NCI-H510A treated with DMSO at 0.1 percent for 48 hours (cell line): Measurements from ENCODE around the gene FBRSL1.

Experiments
- DNase-seq: peaks from one replicate; lab custom pipeline; 2025; lab: John Stamatoyannopoulos, UW

Gene FBRSL1

GRCh38 chr12:132483612-132484011, 6.3 kb upstream of the FBRSL1 start:
- no peak for DNase-seq

GRCh38 chr12:132484183-132484890, 5.6 kb upstream of the FBRSL1 start:
- no peak for DNase-seq

- no peak for DNase-seq
These were observed 5.0 kb upstream of the FBRSL1 start for GRCh38 chr12:132484891-132485441.

DNA sequence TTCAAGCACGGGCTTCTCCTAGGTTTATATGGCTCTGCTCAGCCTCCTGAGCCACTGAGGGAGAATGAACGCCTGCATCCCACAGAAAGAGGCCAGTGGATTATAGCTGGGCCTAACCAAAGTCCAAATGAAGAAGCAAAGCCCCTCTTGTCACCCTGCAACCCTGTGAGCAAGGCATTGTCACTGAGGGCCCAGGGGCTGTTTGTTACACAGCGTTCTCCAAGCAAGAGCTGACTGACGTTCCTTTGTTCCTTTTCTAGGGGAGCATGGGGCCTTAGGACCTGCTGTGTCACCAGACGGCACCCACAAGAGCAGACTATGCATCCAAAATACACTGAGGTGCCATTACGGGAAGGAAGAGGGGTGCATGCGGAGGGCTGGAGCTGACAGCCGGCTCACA, 4.3 kb upstream of the FBRSL1 start:
- DNase-seq = no peak

GRCh38 chr12:132486168-132486567, 3.8 kb upstream of the FBRSL1 start:
- DNase-seq = no peak

- no peak for DNase-seq
These were observed 3.4 kb upstream of the FBRSL1 start for GRCh38 chr12:132486576-132486975.

DNA sequence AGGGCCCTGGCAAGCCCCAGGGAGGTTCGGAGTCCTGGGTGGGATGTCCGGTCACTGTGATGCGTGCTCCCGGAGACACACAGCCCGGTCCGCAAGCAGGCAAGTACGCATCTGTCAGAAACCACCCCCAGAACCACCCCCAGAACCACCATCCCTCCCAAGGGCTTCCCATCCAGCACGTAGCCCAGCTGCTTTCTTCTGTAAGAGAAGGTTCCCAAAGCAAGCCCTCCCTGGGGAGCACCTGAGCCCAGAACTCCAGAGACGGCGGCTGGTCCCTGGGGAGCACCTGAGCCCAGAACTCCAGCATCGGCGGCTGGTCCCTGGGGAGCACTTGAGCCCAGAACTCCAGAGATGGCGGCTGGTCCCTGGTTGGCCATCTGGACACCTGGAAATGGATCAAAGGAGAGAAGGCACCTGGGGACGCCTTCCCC, 2.6 kb upstream of the FBRSL1 start:
- no peak for DNase-seq

- no peak for DNase-seq
These were observed 1.5 kb upstream of the FBRSL1 start for GRCh38 chr12:132488127-132489077.

- DNase-seq = no peak
These were observed 811 bp upstream of the FBRSL1 start for GRCh38 chr12:132489078-132489601.

- no peak for DNase-seq
These were observed 629 bp downstream of the FBRSL1 start for GRCh38 chr12:132490422-132491137.

DNA sequence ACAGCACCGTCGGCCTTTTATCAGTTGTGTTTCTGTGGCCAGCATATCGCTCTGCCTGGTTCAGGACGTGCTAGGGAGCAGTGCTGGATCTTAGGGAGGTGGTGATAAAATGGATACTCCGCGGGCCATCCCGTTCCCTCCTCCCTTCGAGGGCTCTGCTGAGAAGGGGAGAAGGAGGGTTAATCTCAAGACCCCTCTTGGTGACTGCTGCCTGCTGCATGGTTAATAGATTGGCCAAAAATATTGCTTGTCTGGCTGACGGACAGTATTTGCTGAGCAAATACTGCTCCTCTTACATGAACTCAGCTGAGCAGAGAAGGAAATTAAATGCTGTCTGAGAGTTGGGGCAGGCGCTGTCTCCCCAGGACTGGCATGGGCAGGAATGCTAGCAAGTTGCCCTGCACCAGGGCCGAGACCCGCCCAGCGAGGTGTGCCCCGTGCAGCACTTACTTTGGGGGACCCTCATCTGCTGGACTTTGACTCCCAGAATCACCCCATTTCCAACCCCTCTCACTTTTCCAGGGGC, 1.2 kb downstream of the FBRSL1 start:
- DNase-seq = no peak

- DNase-seq = no peak
These were observed 1.9 kb downstream of the FBRSL1 start for GRCh38 chr12:132491761-132492378.

GRCh38 chr12:132492522-132492921, 2.6 kb downstream of the FBRSL1 start:
- no peak for DNase-seq

DNA sequence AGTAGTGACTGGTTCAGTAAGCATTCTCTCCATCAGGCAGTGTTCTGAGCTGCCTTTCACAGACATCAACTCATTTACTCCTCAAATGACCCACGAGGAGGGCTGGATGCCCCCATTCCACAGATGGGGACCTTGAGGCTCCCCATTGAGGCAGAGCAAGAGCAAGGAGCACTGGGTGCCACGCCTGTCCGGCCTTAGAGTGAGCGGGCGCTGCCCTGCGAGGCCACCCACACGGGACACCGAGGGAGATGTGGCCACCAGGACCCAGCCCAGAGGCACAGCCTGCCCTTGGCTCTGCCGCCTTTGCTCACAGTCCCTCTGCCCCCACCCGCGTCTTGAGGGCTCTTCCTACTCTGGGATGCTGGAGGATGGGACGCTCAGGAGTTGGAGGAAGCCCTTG, 3.0 kb downstream of the FBRSL1 start:
- no peak for DNase-seq

DNA sequence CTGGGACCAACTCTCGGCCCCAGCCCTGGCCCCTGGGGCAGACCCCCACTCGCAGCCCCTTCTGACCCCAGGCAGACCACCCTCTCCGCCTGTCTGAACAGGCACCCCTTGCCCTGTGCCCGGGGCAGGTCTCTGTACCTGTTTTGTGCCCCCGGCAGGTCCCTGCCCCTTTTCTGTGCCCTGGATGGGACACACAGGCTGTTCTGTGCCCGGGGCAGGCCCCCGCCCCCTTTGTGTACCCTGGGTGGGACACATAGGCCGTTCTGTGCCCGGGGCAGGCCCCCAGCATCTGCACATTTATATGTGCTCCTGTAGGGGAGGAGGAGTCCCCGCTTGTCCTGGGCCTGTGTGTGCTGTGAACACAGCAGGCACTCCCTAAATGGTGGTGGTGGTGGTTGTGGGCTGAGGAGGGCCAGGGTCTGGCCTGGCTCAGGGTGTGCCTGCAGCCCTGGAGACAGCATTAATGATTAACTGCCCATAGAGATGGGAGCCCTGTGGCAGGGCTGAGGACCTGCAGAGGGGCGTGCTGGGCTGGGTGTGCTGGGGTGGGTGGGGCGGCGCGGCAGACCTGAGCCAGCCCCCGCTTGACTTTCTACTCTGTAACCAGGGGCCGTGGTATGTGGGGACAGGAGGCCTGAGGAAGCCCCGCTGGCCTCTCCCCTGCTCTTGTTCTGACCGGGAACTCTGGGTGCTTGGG, 3.7 kb downstream of the FBRSL1 start:
- DNase-seq = no peak

GRCh38 chr12:132494294-132495164, 4.6 kb downstream of the FBRSL1 start:
- DNase-seq = no peak

DNA sequence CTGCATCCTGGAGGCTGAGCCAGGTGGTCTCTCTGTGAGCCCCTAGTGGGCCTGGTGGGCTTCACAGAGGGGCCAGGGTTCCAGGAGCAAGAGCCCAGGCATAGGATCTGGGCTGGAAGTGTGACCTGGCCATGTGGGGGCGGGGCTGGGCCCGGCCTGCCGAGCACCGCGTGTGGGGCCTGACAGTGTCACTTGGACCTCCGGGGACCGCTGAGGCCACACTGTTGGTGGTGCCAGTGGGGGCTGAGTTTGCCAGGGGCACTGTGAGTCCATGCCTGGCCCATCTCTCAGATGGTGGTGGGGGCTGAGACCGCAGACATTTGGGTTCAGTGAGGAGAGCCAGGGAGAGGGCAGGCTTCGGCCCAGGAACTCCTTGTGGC, 5.2 kb downstream of the FBRSL1 start:
- DNase-seq = no peak

DNA sequence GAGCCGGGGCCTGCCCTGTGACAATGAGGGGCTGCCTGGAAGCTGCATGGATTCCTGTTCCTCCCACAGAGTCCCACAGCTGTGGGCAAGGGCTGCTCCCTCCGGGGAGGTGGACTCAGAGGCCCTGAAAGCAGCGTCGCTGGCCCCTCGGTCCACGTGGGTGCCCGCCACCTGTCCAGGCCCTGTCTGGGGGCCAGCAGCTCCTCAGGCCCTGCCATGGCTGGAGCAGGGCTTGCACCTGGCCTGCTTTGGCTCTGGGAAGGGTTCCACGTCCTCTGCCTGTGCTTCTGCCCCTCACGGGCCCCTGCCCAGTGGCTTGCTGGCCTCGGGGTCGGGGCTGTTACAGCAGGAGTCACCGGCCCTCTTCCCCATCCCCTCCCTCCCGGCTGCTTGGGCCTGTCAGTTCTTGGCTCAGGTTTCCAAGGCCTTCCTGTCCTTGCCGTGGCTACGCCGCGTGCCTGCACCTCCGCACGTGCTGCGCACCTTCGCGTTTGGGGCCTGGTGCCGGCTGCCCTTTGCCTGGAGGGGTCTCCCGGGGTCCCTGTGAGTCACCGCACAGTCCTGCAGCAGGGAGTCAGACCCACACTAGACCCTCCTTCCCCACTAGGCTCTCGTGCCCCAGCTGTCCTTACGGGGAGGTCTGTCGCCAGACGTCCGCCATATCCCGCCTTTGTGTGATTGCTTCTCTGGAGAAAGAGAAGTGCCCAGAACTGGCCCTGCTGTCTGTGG, 5.8 kb downstream of the FBRSL1 start:
- no peak for DNase-seq

GRCh38 chr12:132496358-132496669, 6.4 kb downstream of the FBRSL1 start:
- no peak for DNase-seq
